Smooth muscle cell of the pulmonary artery (primary cell): Measurements from ENCODE around the gene FAM200A. TPM values are rescaled to one million over a fixed set of nuclear protein-coding genes. Genes with fewer than 3 reads are reported as not detected.

Experiments
- total RNA-seq: library from RNA; depleted of rRNA; stranded (reverse); fragments of >200 nt; gene quantifications from 2 replicates; pipeline ENCODE4 v1.2.3, GENCODE V29; 2014

The FAM200A gene
- 5.5 and 7.3 TPM in 2 replicates for total RNA-seq

GRCh38 chr7:99551767-99552463 lies at the start of gene FAM200A:
TSS of gene FAM200A (minus strand) at chr7:99552114. CDS start at chr7:99548407, 3,707 bp downstream.

GRCh38 chr7:99597762-99598501 lies 46.0 kb upstream of the FAM200A start, which contains the start of gene TMEM225B:
TSS of gene TMEM225B (plus strand) at chr7:99598267. CDS start at chr7:99604389, 6,122 bp downstream.

GRCh38 chr7:99558306-99559174 lies 6.6 kb upstream of the FAM200A start, which contains the start of gene ZNF655:
TSS of gene ZNF655 (plus strand) at chr7:99558642. CDS start at chr7:99560560, 1,918 bp downstream.

GRCh38 chr7:99504603-99505323 lies 47.2 kb downstream of the FAM200A start, which contains the start of gene ZKSCAN5:
TSS of gene ZKSCAN5 (plus strand) at chr7:99504662. CDS start at chr7:99506045, 1,383 bp downstream.

GRCh38 chr7:99499721-99500636 lies 51.9 kb downstream of the FAM200A start, which contains the start of gene ZNF394:
TSS of gene ZNF394 (minus strand) at chr7:99500281. CDS start at chr7:99500093, 188 bp downstream.

Other genes starting within 250 kb of the FAM200A start
- 198 and 257 TPM in 2 replicates for gene ARPC1A, start 226.2 kb downstream of the FAM200A start, total RNA-seq
- 359 and 812 TPM in 2 replicates for gene ARPC1B, start 177.4 kb downstream of the FAM200A start, total RNA-seq
- gene PDAP1, start 143.5 kb downstream of the FAM200A start, total RNA-seq: 22.6 and 26.3 TPM in 2 replicates
- gene BUD31, start 143.1 kb downstream of the FAM200A start, total RNA-seq: 61.6 and 70.4 TPM in 2 replicates
- gene PTCD1, start 113.3 kb downstream of the FAM200A start, total RNA-seq: 6.8 and 7.8 TPM in 2 replicates
- gene CPSF4, start 113.2 kb downstream of the FAM200A start, total RNA-seq: 24.5 and 31.0 TPM in 2 replicates
- gene ATP5MF, start 85.9 kb downstream of the FAM200A start, total RNA-seq: 122 and 167 TPM in 2 replicates
- 3.6 and 4.2 TPM in 2 replicates for gene ZNF789, start 79.2 kb downstream of the FAM200A start, total RNA-seq
- gene ZNF394, start 51.8 kb downstream of the FAM200A start, total RNA-seq: 15.5 and 19.4 TPM in 2 replicates
- 8.1 and 10.5 TPM in 2 replicates for gene ZKSCAN5, start 47.5 kb downstream of the FAM200A start, total RNA-seq
- gene ZNF655, start 6.5 kb upstream of the FAM200A start, total RNA-seq: 52.6 and 62.3 TPM in 2 replicates
- 0.52 and 1.1 TPM in 2 replicates for gene TMEM225B, start 46.2 kb upstream of the FAM200A start, total RNA-seq
- 11.8 and 12.9 TPM in 2 replicates for gene ZSCAN25, start 64.8 kb upstream of the FAM200A start, total RNA-seq
- gene CYP3A5, start 127.9 kb upstream of the FAM200A start, total RNA-seq: not detected in 2 replicates
- gene CYP3A7, start 183.1 kb upstream of the FAM200A start, total RNA-seq: not detected in 2 replicates
- not detected in 2 replicates for gene CYP3A4, start 232.1 kb upstream of the FAM200A start, total RNA-seq